Body of pancreas (tissue), 4 donors: ENCODE data around the gene APIP.

Source experiments
- CTCF ChIP-seq, 7 experiments: fragments of 450-650 bp in 4 of 7; fragments of 200-600 bp in 3 of 7; sonication (generic) in 3 of 7; IDR thresholded peaks; one replicate each; pipeline ENCODE4 v1.5.1; 2016 to 2019; ENCODE audit warnings: antibody characterized with exemption in 7 of 7
- POLR2A ChIP-seq, 3 donors: fragments of 450-650 bp; IDR thresholded peaks; one replicate each; pipeline ENCODE4 v1.6.1; 2016; ENCODE audit warnings: antibody characterized with exemption in 3 of 3, mild to moderate bottlenecking in 2 of 3

GRCh38 chr11:34924714-34925113, 8.5 kb upstream of the APIP start:
- TF ChIP-seq CTCF (IDR thresholded peaks at IDR 0.05) (no peak), POLR2A (IDR thresholded peaks at IDR 0.05) (no peak)
